Medulla oblongata (tissue), 1 donor: ENCODE results near the gene GIPC3.

ENCODE experiments used
- DNase-seq: peaks from one replicate; pipeline ENCODE4 v3.0.0-alpha.2; 2015; ENCODE audit errors: extremely low spot score

GIPC3 gene

DNA sequence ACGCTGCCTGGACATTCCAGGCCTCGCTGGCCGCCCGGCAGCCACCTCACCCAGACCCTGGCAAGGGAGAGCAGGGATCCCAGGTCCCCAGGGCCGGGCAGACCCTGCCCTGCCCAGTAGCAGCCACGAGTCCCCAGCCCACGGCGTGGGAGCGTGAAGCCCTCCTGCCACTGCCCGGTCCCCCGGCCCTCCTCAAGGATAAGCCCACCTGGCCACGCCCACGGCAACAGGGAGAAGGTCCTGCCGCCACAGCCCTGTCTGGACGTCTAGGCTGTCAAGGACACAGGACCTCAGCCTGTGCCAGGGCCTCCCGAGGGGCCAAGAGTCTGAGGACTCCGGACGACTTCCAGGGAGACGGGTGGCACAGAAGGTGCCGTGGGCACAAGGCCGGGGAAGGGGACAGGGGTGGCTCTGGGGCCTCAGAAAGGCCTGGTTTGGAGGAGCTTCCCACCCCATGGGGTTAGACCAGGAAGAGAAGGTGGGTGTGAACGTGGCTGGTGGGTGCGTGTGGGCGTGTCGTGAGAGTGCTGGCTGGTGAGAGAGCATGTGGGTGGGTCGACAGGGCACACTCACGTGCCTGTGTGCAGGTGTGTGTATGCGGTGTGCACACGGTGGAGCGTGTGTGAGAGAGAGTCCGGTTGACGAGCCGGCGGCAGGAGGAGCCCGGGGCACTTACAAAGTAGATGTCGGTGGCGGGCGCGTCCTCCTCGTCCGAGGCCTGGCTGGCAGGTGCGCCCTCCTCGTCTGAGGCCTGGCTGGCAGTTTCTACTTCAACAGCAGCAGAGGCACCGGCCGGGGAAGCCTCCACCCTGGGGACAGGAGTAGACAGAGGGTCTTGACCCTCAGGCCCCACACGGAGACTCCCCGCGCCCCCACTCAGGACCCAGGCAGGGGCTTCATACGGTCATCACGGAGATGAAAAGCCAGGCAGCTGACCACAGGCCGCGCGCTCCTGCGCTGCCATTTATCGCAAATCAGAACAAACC, 53.2 kb downstream of the GIPC3 start:
- no peak for DNase-seq

DNA sequence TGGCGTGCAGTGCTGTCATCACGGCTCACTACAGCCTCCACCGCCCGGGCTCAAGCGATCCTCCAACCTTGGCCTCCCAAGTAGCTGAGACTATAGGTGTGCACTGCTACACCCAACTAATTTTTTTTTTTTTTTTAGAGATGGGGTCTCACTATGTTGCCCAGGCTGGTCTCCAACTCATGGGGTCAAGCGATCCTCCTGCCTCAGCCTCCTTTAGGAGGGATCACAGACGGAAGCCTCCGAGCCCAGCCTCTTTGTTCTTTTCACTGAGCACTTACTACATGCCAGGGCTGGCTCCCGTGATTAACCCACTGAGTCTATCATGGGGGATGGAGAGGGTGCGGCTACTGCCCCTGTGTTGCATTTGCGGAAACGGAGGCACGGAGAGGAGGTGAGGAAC, 54.2 kb downstream of the GIPC3 start:
- DNase-seq, result no peak

DNA sequence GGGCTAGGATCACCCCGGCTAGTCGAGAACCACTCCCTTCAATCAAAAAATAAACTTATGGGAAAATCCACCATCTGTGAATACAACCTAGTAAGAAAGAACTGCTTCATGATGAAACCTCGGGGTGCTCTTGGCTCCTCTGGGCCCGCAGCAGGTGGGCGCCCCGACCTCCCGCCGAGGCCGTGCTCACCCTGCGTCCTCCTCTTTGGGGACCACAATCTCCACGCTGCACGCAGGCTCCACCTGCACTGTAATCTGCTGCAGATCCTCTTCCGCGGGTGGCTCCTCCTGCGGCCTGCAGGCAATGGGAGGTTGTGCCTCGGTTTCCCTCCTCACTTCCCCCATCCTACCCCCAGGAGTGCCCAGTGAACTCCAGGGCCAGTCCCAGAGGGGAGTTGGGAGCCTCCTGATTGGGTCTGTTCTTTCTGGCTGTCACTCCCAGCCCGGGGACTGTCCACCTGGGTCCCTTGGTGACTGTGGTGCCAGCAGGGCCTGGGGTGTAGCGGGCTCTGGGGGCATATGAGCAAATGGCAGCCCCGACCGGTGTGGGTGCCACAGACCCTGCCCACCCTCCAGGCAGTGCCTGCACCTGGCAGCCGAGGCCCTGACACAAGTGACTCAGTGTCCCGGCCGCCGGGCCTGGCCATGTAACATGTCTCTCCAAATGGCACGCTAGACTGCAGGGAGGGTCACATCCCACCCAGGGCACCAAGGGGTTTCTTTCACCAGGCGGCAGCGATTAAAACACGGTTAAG, 56.4 kb downstream of the GIPC3 start:
- DNase-seq, result no peak

DNA sequence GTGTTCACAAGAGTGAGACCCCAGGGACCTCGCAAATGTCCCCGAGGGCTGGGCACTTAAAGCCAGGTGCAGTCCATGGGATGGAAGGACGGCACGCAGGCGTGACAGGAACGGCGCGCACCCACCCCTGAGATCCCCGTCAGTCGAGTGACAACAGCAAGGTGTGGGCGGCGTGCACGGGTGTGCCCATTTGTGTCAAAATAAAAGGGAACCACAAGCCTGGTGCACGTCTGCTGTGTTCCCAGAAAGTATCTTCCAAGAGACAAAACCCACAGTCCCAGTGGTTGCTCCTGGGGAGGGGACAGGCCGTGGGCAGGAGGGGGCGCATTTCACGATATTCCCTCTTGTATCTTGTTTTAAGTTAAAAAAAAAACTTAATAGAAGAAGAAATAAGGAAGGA, 57.0 kb downstream of the GIPC3 start:
- no peak for DNase-seq
